ENCODE measurements around the gene P2RY4. TPM values are rescaled to one million over a fixed set of nuclear protein-coding genes. Genes with fewer than 3 reads are reported as not detected.
"Not testable (repeated sequence)": the region's sequence is repeated elsewhere in the genome, so short reads cannot be mapped to it uniquely, and the experiment has no call there.

The P2RY4 gene
- total RNA-seq, 4 donors from 2014 or later: 0.80 to 5.1 (median 2.3) TPM

DNA sequence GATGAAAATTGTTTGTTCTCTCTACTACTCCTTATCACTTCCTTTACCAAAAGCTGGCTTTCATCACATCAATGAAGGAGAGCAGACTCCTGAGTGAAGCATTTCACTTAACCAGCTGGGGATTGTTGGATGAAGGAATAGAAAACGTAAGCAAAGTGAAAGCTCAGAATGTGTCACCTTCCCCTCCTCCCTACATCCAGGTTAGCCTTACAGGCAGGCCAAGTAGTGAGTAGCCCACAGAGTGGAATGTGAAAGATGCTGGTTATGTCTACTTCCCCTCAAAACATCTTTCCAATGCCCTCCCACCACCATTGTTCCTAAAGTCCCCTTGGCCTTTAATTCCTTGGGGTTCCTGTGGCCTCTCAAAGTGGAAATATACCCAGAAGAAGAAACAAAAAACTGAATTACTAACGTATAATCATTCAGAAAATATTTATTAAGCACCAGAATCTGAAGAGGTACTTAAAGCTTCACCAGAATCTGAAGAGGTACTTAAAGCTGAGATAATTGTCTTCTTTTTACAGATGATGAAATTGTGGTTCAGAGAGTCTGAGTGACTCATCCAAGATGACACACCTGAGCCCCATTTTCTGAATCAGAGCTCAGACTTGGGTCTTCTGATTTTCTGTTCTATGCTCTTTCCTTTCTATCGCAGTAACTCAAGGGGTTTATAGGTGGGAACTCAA lies 6.5 kb downstream of the P2RY4 start:
- DNase-seq: no peak
- intact Hi-C loops (cut with DNase I; ENCODE audit: low total_unique reads) (no loop called here), in situ Hi-C loops (cut with MboI; ENCODE audit: low pct_ligation_motif_present in 1 of 4, low pct_unique_long_range_greater_than_20kb in 1 of 4, low sequenced_read_pairs in 3 of 4) (no loop called here)
- H3K4me3 ChIP-seq: no peak overlapping the region
- no peak for TF ChIP-seq POLR2AphosphoS5 (IDR thresholded peaks at IDR 0.05)
- TF ChIP-seq, protein P1, sequence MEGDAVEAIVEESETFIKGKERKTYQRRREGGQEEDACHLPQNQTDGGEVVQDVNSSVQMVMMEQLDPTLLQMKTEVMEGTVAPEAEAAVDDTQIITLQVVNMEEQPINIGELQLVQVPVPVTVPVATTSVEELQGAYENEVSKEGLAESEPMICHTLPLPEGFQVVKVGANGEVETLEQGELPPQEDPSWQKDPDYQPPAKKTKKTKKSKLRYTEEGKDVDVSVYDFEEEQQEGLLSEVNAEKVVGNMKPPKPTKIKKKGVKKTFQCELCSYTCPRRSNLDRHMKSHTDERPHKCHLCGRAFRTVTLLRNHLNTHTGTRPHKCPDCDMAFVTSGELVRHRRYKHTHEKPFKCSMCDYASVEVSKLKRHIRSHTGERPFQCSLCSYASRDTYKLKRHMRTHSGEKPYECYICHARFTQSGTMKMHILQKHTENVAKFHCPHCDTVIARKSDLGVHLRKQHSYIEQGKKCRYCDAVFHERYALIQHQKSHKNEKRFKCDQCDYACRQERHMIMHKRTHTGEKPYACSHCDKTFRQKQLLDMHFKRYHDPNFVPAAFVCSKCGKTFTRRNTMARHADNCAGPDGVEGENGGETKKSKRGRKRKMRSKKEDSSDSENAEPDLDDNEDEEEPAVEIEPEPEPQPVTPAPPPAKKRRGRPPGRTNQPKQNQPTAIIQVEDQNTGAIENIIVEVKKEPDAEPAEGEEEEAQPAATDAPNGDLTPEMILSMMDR (IDR thresholded peaks at IDR 0.05): no peak
- no peaks in the 10 kb centered on the region for H3K9me3 ChIP-seq
- H3K36me3 ChIP-seq: no peaks in the 10 kb centered on the region
- H3K27me3 ChIP-seq: no peaks in the 10 kb centered on the region
- WGBS, 2 donors (ENCODE audit: low coverage in 1 of 2): 70 to 80% methylated on average over 1 to 3 of the region's 3 CpGs
- H3K4me1 ChIP-seq: no peaks in the 10 kb centered on the region
- no peak overlapping the region for H3K27ac ChIP-seq

DNA sequence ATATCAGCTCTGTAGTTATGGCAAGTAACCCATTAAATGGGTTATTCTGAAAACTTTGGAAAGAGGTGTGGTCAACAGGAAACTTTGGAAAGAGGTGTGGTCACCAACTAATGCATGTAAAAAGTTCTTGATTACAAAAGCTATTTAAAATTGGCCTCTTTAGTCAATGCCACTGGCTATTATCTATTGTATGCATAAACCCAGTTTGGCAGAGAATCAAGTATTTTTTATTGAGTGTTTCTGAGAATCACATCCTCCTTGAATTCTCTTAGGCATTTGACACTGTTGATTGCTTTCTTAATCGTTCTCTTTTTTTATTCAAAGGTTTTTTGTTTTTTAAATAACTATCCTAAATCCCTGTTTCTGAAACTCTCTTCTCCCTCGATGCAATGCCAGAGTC lies 7.5 kb downstream of the P2RY4 start:
- Histone ChIP-seq H3K4me1 (no peaks in the 10 kb centered on the region), H3K4me3 (no peak overlapping the region), H3K27ac (no peak overlapping the region), H3K36me3 (no peaks in the 10 kb centered on the region), H3K9me3 (no peaks in the 10 kb centered on the region), H3K27me3 (no peaks in the 10 kb centered on the region)
- in situ Hi-C loops (cut with MboI; ENCODE audit: low pct_ligation_motif_present in 1 of 4, low pct_unique_long_range_greater_than_20kb in 1 of 4, low sequenced_read_pairs in 3 of 4): no loop called here
- intact Hi-C loops (cut with DNase I; ENCODE audit: low total_unique reads): no loop called here
- TF ChIP-seq POLR2AphosphoS5 (IDR thresholded peaks at IDR 0.05) (no peak), POLR2A (IDR thresholded peaks at IDR 0.05) (no peak), EP300 (IDR thresholded peaks at IDR 0.05; ENCODE audit: low read depth) (no peak)
- TF ChIP-seq, protein P1 (IDR thresholded peaks at IDR 0.05): no peak
- 55% methylated on average over 2 of the region's 2 CpGs; no CpG with 5 or more reads in 1 of the 2 donors for WGBS, 2 donors (ENCODE audit: low coverage in 1 of 2)
- DNase-seq: no peak

DNA sequence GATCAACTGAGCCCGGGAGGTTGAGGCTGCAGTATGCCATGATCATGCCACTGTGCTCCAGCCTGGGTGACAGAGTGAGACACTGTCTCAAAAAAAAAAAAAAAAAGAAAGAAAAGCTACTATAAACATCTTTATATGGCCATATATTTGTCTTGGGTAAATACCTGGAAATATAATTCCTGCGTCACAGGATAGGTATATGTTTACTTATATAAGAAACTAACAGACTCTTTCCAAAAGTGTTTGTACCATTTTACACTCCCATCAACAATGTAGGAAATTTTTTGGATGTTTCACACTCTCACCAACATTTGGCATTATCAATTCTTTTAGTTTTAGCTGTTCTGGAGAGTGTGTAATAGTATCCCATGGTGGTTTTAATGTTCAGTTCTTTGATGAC lies 12.8 kb downstream of the P2RY4 start:
- no peaks in the 10 kb centered on the region for H3K27me3 ChIP-seq
- 71 to 89% methylated on average over 2 of the region's 2 CpGs for WGBS, 2 donors (ENCODE audit: low coverage in 1 of 2)
- H3K36me3 ChIP-seq: no peaks in the 10 kb centered on the region
- DNase-seq: no peak
- H3K4me1 ChIP-seq: no peaks in the 10 kb centered on the region
- in situ Hi-C loops (cut with MboI; ENCODE audit: low pct_ligation_motif_present in 1 of 4, low pct_unique_long_range_greater_than_20kb in 1 of 4, low sequenced_read_pairs in 3 of 4): no loop called here
- H3K4me3 ChIP-seq: no peak overlapping the region
- no peak for TF ChIP-seq POLR2A (IDR thresholded peaks at IDR 0.05)
- TF ChIP-seq POLR2AphosphoS5 (IDR thresholded peaks at IDR 0.05): no peak
- TF ChIP-seq, protein P1 (IDR thresholded peaks at IDR 0.05): no peak
- TF ChIP-seq EP300 (IDR thresholded peaks at IDR 0.05; ENCODE audit: low read depth): no peak
- no peak overlapping the region for H3K27ac ChIP-seq
- intact Hi-C loops (cut with DNase I; ENCODE audit: low total_unique reads): no loop called here
- H3K9me3 ChIP-seq: no peaks in the 10 kb centered on the region

DNA sequence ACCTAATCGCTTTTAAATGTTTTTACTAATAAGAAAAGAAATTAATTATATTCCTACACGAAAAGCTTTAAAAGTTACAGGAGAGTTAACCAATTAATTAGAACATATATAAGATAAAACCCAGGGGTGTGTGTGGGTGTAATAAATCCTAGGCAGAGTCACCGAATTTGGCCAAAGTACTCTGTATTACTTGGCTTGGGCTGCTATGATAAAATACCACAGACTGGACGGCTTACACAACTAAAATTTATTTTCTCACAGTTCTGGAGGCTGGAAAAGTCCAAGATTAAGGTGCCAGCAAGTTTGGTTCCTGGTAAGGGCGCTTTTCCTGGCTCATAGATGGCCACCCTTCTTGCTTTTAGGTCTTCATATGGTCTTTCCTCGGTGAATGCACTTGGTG lies 15.1 kb downstream of the P2RY4 start:
- no peak overlapping the region for H3K4me3 ChIP-seq

DNA sequence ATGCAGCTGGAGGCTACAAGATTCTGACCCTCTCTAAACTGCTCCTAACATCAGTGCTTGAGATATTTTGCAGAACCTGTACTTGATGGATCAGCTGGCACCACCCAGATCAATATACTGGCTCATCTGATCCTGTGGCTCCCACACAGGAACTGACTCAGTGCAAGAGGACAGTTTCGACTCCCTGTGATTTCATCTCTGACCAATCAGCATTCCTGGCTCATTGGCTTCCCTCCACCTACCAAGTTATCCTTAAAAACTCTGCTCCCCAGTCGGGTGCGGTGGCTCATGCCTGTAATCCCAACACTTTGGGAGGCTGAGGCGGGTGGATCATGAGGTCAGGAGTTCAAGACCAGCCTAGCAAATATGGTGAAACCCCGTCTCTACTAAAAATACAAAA lies 16.4 kb downstream of the P2RY4 start:
- H3K27me3 ChIP-seq; intact Hi-C loops (cut with DNase I; ENCODE audit: low total_unique reads); DNase-seq: not testable (repeated sequence)

More for the DNA sequence above, 15.1 kb downstream of the P2RY4 start:
- intact Hi-C loops (cut with DNase I; ENCODE audit: low total_unique reads): no loop called here
- 78 to 100% methylated on average over 1 to 6 of the region's 6 CpGs for WGBS, 2 donors (ENCODE audit: low coverage in 1 of 2)
- no peaks in the 10 kb centered on the region for H3K9me3 ChIP-seq
- no peaks in the 10 kb centered on the region for H3K4me1 ChIP-seq
- in situ Hi-C loops (cut with MboI; ENCODE audit: low pct_ligation_motif_present in 1 of 4, low pct_unique_long_range_greater_than_20kb in 1 of 4, low sequenced_read_pairs in 3 of 4): no loop called here
- no peak overlapping the region for H3K27ac ChIP-seq
- no peaks in the 10 kb centered on the region for H3K36me3 ChIP-seq
- H3K27me3 ChIP-seq: no peaks in the 10 kb centered on the region
- no peak for DNase-seq
- no peak for TF ChIP-seq POLR2A (IDR thresholded peaks at IDR 0.05)
- TF ChIP-seq EP300 (IDR thresholded peaks at IDR 0.05; ENCODE audit: low read depth): no peak
- TF ChIP-seq, protein P1 (IDR thresholded peaks at IDR 0.05): no peak
- no peak for TF ChIP-seq POLR2AphosphoS5 (IDR thresholded peaks at IDR 0.05)

More for the DNA sequence above, 16.4 kb downstream of the P2RY4 start:
- H3K9me3 ChIP-seq; H3K4me1 ChIP-seq; H3K27ac ChIP-seq; in situ Hi-C loops (cut with MboI; ENCODE audit: low pct_ligation_motif_present in 1 of 4, low pct_unique_long_range_greater_than_20kb in 1 of 4, low sequenced_read_pairs in 3 of 4); H3K36me3 ChIP-seq; H3K4me3 ChIP-seq: not testable (repeated sequence)
- 85% methylated on average over 5 of the region's 5 CpGs; no CpG with 5 or more reads in 1 of the 2 donors for WGBS, 2 donors (ENCODE audit: low coverage in 1 of 2)

Data from transverse colon (tissue), 4 donors.